Body of pancreas (tissue), 4 donors: Measurements from ENCODE around the gene CD247.

Source experiments
- POLR2A ChIP-seq, 3 donors: fragments of 450-650 bp; IDR thresholded peaks; one replicate each; pipeline ENCODE4 v1.6.1; 2016; ENCODE audit warnings: antibody characterized with exemption in 3 of 3, mild to moderate bottlenecking in 2 of 3
- TF ChIP-seq, protein P1 (sequence below), 7 experiments: fragments of 450-650 bp in 4 of 7; fragments of 200-600 bp in 3 of 7; sonication (generic) in 3 of 7; IDR thresholded peaks; one replicate each; pipeline ENCODE4 v1.5.1; 2016 to 2019; ENCODE audit warnings: antibody characterized with exemption in 7 of 7

GRCh38 chr1:167467126-167467710 lies 51.1 kb downstream of the CD247 start:
- no peak for TF ChIP-seq POLR2A (IDR thresholded peaks at IDR 0.05)
- TF ChIP-seq, protein P1, sequence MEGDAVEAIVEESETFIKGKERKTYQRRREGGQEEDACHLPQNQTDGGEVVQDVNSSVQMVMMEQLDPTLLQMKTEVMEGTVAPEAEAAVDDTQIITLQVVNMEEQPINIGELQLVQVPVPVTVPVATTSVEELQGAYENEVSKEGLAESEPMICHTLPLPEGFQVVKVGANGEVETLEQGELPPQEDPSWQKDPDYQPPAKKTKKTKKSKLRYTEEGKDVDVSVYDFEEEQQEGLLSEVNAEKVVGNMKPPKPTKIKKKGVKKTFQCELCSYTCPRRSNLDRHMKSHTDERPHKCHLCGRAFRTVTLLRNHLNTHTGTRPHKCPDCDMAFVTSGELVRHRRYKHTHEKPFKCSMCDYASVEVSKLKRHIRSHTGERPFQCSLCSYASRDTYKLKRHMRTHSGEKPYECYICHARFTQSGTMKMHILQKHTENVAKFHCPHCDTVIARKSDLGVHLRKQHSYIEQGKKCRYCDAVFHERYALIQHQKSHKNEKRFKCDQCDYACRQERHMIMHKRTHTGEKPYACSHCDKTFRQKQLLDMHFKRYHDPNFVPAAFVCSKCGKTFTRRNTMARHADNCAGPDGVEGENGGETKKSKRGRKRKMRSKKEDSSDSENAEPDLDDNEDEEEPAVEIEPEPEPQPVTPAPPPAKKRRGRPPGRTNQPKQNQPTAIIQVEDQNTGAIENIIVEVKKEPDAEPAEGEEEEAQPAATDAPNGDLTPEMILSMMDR (IDR thresholded peaks at IDR 0.05): no peak
